PFSK-1 (cell line): ENCODE data around the gene SLC4A7.

Experiments used
- POLR2AphosphoS5 ChIP-seq: IDR thresholded peaks from 2 replicates; pipeline ENCODE4 v1.6.1; 2012; ENCODE audit warnings: low read depth, mild to moderate bottlenecking, control low read depth, low read length, moderate library complexity
- SIN3A ChIP-seq: IDR thresholded peaks from 2 replicates; pipeline ENCODE4 v1.6.1; 2012; ENCODE audit warnings: mild to moderate bottlenecking, low read length, moderate library complexity, borderline replicate concordance; ENCODE audit not compliant: insufficient read depth
- TAF1 ChIP-seq: IDR thresholded peaks from 2 replicates; pipeline ENCODE4 v1.6.1; 2012; ENCODE audit warnings: low read length, control low read depth, borderline replicate concordance; ENCODE audit not compliant: insufficient read depth
- TF ChIP-seq, protein P1 (sequence below), 2 experiments: IDR thresholded peaks; 2 replicates each; pipeline versions ENCODE4 v1.6.1 to v1.8.0; 2011 to 2012; ENCODE audit warnings: low read depth in 2 of 2, low read length in 2 of 2, control low read depth in 1 of 2, inconsistent platforms in 1 of 2, mild to moderate bottlenecking in 1 of 2, moderate library complexity in 1 of 2; ENCODE audit not compliant: insufficient read depth in 1 of 2

DNA sequence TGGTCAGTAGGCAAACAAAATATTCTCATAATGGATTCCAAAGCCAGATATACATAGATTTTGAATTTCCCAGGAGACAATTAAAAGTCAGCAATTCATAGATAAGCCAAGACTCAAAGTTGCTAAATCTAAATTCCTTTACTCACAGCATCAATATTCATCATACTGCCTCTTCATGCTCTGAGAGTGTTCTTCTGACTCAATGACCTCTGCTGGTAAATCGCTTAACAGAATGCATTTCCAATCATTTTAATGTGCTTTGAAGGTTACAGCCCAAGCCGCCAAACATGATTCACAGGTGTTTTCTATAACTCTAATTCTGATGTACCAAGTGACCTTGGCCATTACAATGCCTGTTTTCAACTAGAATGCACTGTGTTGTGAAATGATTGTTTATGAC lies 24.2 kb upstream of the SLC4A7 start:
- no peak for TF ChIP-seq POLR2AphosphoS5
- TF ChIP-seq, protein P1, sequence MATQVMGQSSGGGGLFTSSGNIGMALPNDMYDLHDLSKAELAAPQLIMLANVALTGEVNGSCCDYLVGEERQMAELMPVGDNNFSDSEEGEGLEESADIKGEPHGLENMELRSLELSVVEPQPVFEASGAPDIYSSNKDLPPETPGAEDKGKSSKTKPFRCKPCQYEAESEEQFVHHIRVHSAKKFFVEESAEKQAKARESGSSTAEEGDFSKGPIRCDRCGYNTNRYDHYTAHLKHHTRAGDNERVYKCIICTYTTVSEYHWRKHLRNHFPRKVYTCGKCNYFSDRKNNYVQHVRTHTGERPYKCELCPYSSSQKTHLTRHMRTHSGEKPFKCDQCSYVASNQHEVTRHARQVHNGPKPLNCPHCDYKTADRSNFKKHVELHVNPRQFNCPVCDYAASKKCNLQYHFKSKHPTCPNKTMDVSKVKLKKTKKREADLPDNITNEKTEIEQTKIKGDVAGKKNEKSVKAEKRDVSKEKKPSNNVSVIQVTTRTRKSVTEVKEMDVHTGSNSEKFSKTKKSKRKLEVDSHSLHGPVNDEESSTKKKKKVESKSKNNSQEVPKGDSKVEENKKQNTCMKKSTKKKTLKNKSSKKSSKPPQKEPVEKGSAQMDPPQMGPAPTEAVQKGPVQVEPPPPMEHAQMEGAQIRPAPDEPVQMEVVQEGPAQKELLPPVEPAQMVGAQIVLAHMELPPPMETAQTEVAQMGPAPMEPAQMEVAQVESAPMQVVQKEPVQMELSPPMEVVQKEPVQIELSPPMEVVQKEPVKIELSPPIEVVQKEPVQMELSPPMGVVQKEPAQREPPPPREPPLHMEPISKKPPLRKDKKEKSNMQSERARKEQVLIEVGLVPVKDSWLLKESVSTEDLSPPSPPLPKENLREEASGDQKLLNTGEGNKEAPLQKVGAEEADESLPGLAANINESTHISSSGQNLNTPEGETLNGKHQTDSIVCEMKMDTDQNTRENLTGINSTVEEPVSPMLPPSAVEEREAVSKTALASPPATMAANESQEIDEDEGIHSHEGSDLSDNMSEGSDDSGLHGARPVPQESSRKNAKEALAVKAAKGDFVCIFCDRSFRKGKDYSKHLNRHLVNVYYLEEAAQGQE (IDR thresholded peaks at IDR 0.05; ENCODE audit: insufficient read depth in 1 of 2, low read depth in 2 of 2, low read length in 2 of 2), result no peak
- no peak for TF ChIP-seq SIN3A
- no peak for TF ChIP-seq TAF1
